K562 (cell line): Measurements from ENCODE around the gene DOK4. TPM values are rescaled to one million over a fixed set of nuclear protein-coding genes. Genes with fewer than 3 reads are reported as not detected.
A peak's percentile ranks its signal among the peaks of the same experiment; 100 is the strongest.

ENCODE experiments used
- ATAC-seq: fragments of 200-7000 bp; cut with Tn5 transposase; 3 replicates; pipeline ENCODE4 v1.9.1; 2020; ENCODE audit warnings: moderate library complexity
- BruUV-seq: library from RNA; stranded (reverse); fragments of 400-500 nt; replicated peaks from 2 replicates; lab custom pipeline; 2021; lab: Mats Ljungman, UMichigan
- CTCF ChIA-PET: fragments of 300-600 bp; formaldehyde crosslinking; extraction: SDS; loops from one replicate; lab custom pipeline; 2021; ENCODE audit warnings: low intra/inter-chr PET ratio; lab: Yijun Ruan, JAX
- POLR2A ChIA-PET: fragments of 300-600, 350-650 bp; sonication (Branson Sonifier 250); formaldehyde crosslinking; extraction: SDS; loops from one replicate; lab custom pipeline; 2021; ENCODE audit warnings: antibody characterized with exemption, inconsistent platforms; lab: Yijun Ruan, JAX
- DNase-seq, 4 experiments: peaks; one replicate each; pipeline versions ENCODE4 v3.0.0 to v3.0.0-alpha.2; 2011 to 2018; ENCODE audit warnings: low spot score in 3 of 4, mixed read lengths in 3 of 4; ENCODE audit errors: extremely low read depth in 1 of 4
- FAIRE-seq: peaks from 2 replicates; lab custom pipeline; 2011; peaks lifted over from hg19 to GRCh38; lab: Jason Lieb, UNC
- H2AFZ ChIP-seq: 2 replicates; pipeline ENCODE4 v1.6.0; 2011; ENCODE audit warnings: low read depth, low read length, control low read depth, inconsistent platforms
- H3K27ac ChIP-seq: fragments of 200-600 bp; 3 replicates; pipeline ENCODE4 v1.8.0; 2011; ENCODE audit warnings: low read depth, mild to moderate bottlenecking, control low read depth, inconsistent platforms, low read length, moderate library complexity, mixed read lengths; ENCODE audit errors: extremely low read depth
- H3K27me3 ChIP-seq, 2 experiments: fragments of 300-600 bp in 1 of 2; 2 replicates in 1 of 2; 3 replicates in 1 of 2; pipeline versions ENCODE4 v1.6.0 to v1.8.0; 2011; ENCODE audit warnings: inconsistent platforms in 2 of 2, low read length in 2 of 2, mild to moderate bottlenecking in 1 of 2, mixed read lengths in 1 of 2, moderate library complexity in 1 of 2; ENCODE audit not compliant: control insufficient read depth in 2 of 2, insufficient read depth in 2 of 2
- H3K36me3 ChIP-seq: fragments of 300-600 bp; 3 replicates; pipeline ENCODE4 v1.8.0; 2011; ENCODE audit warnings: mild to moderate bottlenecking, low read length, inconsistent platforms; ENCODE audit not compliant: control insufficient read depth, insufficient read depth
- H3K4me1 ChIP-seq, 2 experiments: fragments of 200-600 bp in 1 of 2; replicated peaks in 1 of 2; 2 replicates in 1 of 2; 3 replicates in 1 of 2; pipeline versions ENCODE4 v1.5.1 to v1.8.0; 2011; ENCODE audit warnings: inconsistent platforms in 2 of 2, low read length in 2 of 2, mild to moderate bottlenecking in 1 of 2, mixed read lengths in 1 of 2, moderate library complexity in 1 of 2; ENCODE audit not compliant: control insufficient read depth in 2 of 2, insufficient read depth in 2 of 2
- H3K4me2 ChIP-seq: 2 replicates; pipeline ENCODE4 v1.6.1; 2011; ENCODE audit warnings: low read length, control low read depth, inconsistent platforms, mixed read lengths; ENCODE audit not compliant: insufficient read depth
- H3K4me3 ChIP-seq: fragments of 200-600 bp; sonication (generic), shearing (Covaris generic); 2 replicates; pipeline ENCODE4 v1.5.1; 2016; ENCODE audit warnings: control low read depth, inconsistent platforms
- H3K79me2 ChIP-seq: fragments of 200-600 bp; 3 replicates; pipeline ENCODE4 v1.8.0; 2011; ENCODE audit warnings: low read length, inconsistent platforms; ENCODE audit not compliant: control insufficient read depth, insufficient read depth
- H3K9ac ChIP-seq, 2 experiments: 2 replicates each; pipeline versions ENCODE4 v1.6.0 to v1.6.1; 2011; ENCODE audit warnings: low read depth in 2 of 2, low read length in 2 of 2, control low read depth in 1 of 2, inconsistent platforms in 1 of 2, mild to moderate bottlenecking in 1 of 2, mixed read lengths in 1 of 2; ENCODE audit not compliant: insufficient read depth in 1 of 2
- H3K9me1 ChIP-seq: one replicate; pipeline ENCODE4 v1.6.0; 2011; ENCODE audit warnings: inconsistent platforms, mild to moderate bottlenecking, low read length, moderate library complexity; ENCODE audit not compliant: control insufficient read depth, insufficient read depth
- H3K9me3 ChIP-seq: replicated peaks from 2 replicates; pipeline ENCODE4 v1.5.1; 2011; ENCODE audit warnings: low read depth, low read length, inconsistent platforms; ENCODE audit not compliant: control insufficient read depth, insufficient read depth
- H4K20me1 ChIP-seq: replicated peaks from 2 replicates; pipeline ENCODE4 v1.6.1; 2011; ENCODE audit warnings: low read length, inconsistent platforms, mixed read lengths; ENCODE audit not compliant: control insufficient read depth, insufficient read depth
- CTBP1 ChIP-seq: fragments of 450-650 bp; IDR thresholded peaks from 2 replicates; pipeline ENCODE4 v1.6.1; 2016; ENCODE audit warnings: borderline replicate concordance
- EGR1 ChIP-seq: fragments of 450-650 bp; conservative IDR thresholded peaks from 2 replicates; pipeline ENCODE4 v1.6.1; 2017; ENCODE audit warnings: mild to moderate bottlenecking
- EHMT2 ChIP-seq: fragments of 450-650 bp; IDR thresholded peaks from 2 replicates; pipeline ENCODE4 v1.6.1; 2018; ENCODE audit warnings: antibody characterized with exemption
- SIN3A ChIP-seq, 2 experiments: fragments of 150-350 bp in 1 of 2; IDR thresholded peaks; 2 replicates each; pipeline ENCODE4 v1.6.1; 2011 to 2016; ENCODE audit warnings: borderline replicate concordance in 2 of 2, low read depth in 2 of 2, low read length in 2 of 2, mild to moderate bottlenecking in 2 of 2, moderate library complexity in 2 of 2; ENCODE audit not compliant: control insufficient read depth in 1 of 2
- SIX5 ChIP-seq, 2 experiments: IDR thresholded peaks; 2 replicates each; pipeline ENCODE4 v1.6.1; 2011; ENCODE audit warnings: low read length in 2 of 2, borderline replicate concordance in 1 of 2, low read depth in 1 of 2, mild to moderate bottlenecking in 1 of 2, moderate library complexity in 1 of 2; ENCODE audit not compliant: insufficient read depth in 1 of 2
- TARDBP ChIP-seq: fragments of 450-650 bp; IDR thresholded peaks from 2 replicates; pipeline ENCODE4 v1.6.1; 2016
- TBP ChIP-seq: optimal IDR thresholded peaks from 2 replicates; pipeline ENCODE3; 2011; ENCODE audit warnings: low read depth, low read length, improper control_type of control experiment
- THRAP3 ChIP-seq: fragments of 450-650 bp; IDR thresholded peaks from 2 replicates; pipeline ENCODE4 v1.6.1; 2016; ENCODE audit warnings: mild to moderate bottlenecking, inconsistent platforms, borderline replicate concordance
- TOE1 ChIP-seq, 2 experiments: fragments of 450-650 bp in 1 of 2; sonication (generic) in 1 of 2; formaldehyde crosslinking in 1 of 2; IDR thresholded peaks; 2 replicates each; pipeline versions ENCODE4 v1.7.1 to v1.8.0; 2016 to 2022; ENCODE audit warnings: borderline replicate concordance in 2 of 2, mild to moderate bottlenecking in 2 of 2, antibody characterized with exemption in 1 of 2, inconsistent platforms in 1 of 2, low read depth in 1 of 2, missing genetic modification reagents in 1 of 2, moderate library complexity in 1 of 2
- ZFPM2 ChIP-seq: fragments of 250-450 bp; sonication (Bioruptor Pico); IDR thresholded peaks from 2 replicates; pipeline ENCODE4 v1.5.1; 2022; ENCODE audit warnings: mild to moderate bottlenecking
- ZNF507 ChIP-seq: conservative IDR thresholded peaks from 2 replicates; pipeline ENCODE4 v1.6.1; 2017; ENCODE audit warnings: missing genetic modification characterization, missing compliant biosample characterization
- ZSCAN32 ChIP-seq: fragments of 450-650 bp; formaldehyde crosslinking; IDR thresholded peaks from 2 replicates; pipeline ENCODE4 v1.4.0; 2020; ENCODE audit warnings: mild to moderate bottlenecking, moderate library complexity
- WGBS: fragments of 100-300 bp; shearing (Covaris generic); methylation state at CpG from one replicate; pipeline ENCODE4 v1.1.6; 2016; ENCODE audit warnings: low coverage, mixed read lengths; ENCODE audit not compliant: insufficient coverage; ENCODE audit errors: missing lambda C conversion rate; 5-methylcytosine and 5-hydroxymethylcytosine counted together
- in situ Hi-C: fragments of 300-500 bp; cut with MboI; formaldehyde crosslinking; loops from 4 replicates; pipeline ENCODE4 v1.15.0; 2018; ENCODE audit warnings: inconsistent platforms, mixed read lengths
- intact Hi-C: fragments of 100-400 bp; cut with micrococcal nuclease; formaldehyde crosslinking; loops from 2 replicates; pipeline ENCODE4 v1.14.2; 2022
- polyA plus RNA-seq, 8 experiments: library from polyadenylated mRNA; depleted of rRNA in 4 of 8; stranded (reverse) in 5 of 8; unstranded in 3 of 8; fragments of >200 nt; fragmentation: Nextera tagmentation in 2 of 8; fragmentation: Illumina TruSeq in 1 of 8; extraction: Ambion mirVana in 2 of 8; extraction: Trizol in 1 of 8; gene quantifications; 2 replicates each; pipeline versions ENCODE4 v1.2.1 to v1.2.3, GENCODE V29; 2011 to 2014; ENCODE audit warnings: inconsistent platforms in 1 of 8, missing spikeins in 1 of 8
- total RNA-seq, 7 experiments: library from RNA; depleted of rRNA in 6 of 7; stranded (reverse); fragments of >200 nt in 6 of 7; fragmentation: Illumina TruSeq in 2 of 7; extraction: Trizol in 2 of 7; gene quantifications; 2 replicates each; pipeline versions ENCODE4 v1.2.1 to v1.2.3, GENCODE V29; 2011 to 2021; ENCODE audit warnings: low replicate concordance in 1 of 7
- TF ChIP-seq, protein P1 (sequence below): fragments of 450-650 bp; IDR thresholded peaks from 2 replicates; pipeline ENCODE4 v1.6.1; 2018; ENCODE audit warnings: mild to moderate bottlenecking, low read depth; ENCODE audit not compliant: partially characterized antibody
- TF ChIP-seq, protein P2 (sequence below): sonication (generic); formaldehyde crosslinking; IDR thresholded peaks from 2 replicates; pipeline ENCODE4 v1.8.0; 2022; ENCODE audit warnings: mild to moderate bottlenecking, missing genetic modification reagents

Gene DOK4
- total and polyA plus RNA-seq, 9 of the 15 experiments (the other 6 are each of a cell fraction or from before 2014, with no cell fraction given), result 0.10 to 14.4 (median 8.3) TPM

DNA sequence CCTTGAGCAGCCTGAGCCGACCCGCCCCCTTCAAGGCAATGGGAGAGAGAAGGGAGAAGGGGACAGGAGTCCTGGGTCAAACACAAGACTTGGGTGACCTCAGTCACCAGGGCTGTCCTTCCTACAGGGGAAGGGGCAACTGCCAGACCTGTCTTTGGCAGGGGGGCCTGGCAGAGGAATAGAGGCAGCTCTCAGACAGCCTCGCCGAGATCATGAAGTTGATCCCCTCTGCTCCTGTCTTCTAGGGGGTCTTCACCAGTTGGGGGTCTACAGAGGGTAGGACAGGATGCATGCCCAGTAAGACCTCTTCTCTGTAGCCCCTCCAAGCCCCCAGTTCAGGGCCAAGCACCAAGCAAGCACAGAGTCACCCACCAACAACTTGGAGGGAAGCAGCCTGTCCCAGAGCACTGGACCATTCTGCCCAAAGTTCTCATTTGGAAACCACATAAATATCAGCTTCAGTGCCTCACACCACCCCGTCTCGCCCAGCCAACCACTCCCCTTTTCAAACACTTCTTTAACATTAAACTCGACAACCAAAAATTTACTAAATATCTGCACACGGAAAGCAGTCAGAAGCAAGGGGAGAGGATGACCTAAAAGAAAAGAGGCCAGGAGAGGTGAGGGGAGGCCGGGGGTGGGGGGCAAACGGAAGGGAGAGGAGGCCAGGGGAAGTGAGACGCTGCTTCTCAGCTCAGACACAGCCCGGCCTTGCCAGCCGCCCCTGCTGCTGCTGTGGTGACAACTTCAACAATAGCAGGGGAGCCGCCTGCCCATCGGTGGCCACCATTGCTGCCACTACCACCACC is 7.7 kb downstream of the DOK4 start:
- Histone ChIP-seq H3K27me3 (no peaks in the 10 kb centered on the region), H3K9me3 (no peaks in the 10 kb centered on the region), H3K36me3 (0 out of 3 replicates have a peak, but pooled peaks cover 7% of the 10 kb centered on the region), H3K4me1 (peaks cover 21 to 51% of the 10 kb centered on the region in 2 experiments), H2AFZ (no peak overlapping the region), H3K9ac (peak overlapping the region in 1 of 2 experiments; percentile 17; a peak in 1 of 4 replicates), H3K4me3 (no peak overlapping the region), H4K20me1 (no peaks in the 10 kb centered on the region), H3K27ac (no peak overlapping the region), H3K79me2 (no peaks in the 10 kb centered on the region)
- ATAC-seq, result no peak
- FAIRE-seq, result no peak
- intact Hi-C loops, result no loop called here
- in situ Hi-C loops, result loop anchor here (5.0 kb wide), 1 partner anchor 39 kb away; no protein-coding TSS in a partner anchor
- DNase-seq, result no peak
- 71% methylated on average over 10 of the region's 15 CpGs for WGBS
- POLR2A ChIA-PET, result no interaction called here
- BruUV-seq, result no TSS peak
- TF ChIP-seq TBP (no peak), ZSCAN32 (CRISPR knock-in tag) (no peak), SIN3A (IDR thresholded peaks at IDR 0.05; ENCODE audit: borderline replicate concordance in 2 of 2, control insufficient read depth in 1 of 2, low read depth in 2 of 2, low read length in 2 of 2) (no peak), CTBP1 (no peak), SIX5 (IDR thresholded peaks at IDR 0.05; ENCODE audit: borderline replicate concordance in 1 of 2, insufficient read depth in 1 of 2, low read depth in 1 of 2, low read length in 2 of 2) (no peak), TARDBP (no peak), ZNF507 (tag) (no peak), EGR1 (no peak), THRAP3 (no peak), ZFPM2 (CRISPR knock-in tag) (no peak), TOE1 (IDR thresholded peaks at IDR 0.05; ENCODE audit: borderline replicate concordance) (no peak), TOE1 (CRISPR knock-in tag; IDR thresholded peaks at IDR 0.05; ENCODE audit: borderline replicate concordance, low read depth) (no peak), EHMT2 (no peak)
- TF ChIP-seq, protein P1, sequence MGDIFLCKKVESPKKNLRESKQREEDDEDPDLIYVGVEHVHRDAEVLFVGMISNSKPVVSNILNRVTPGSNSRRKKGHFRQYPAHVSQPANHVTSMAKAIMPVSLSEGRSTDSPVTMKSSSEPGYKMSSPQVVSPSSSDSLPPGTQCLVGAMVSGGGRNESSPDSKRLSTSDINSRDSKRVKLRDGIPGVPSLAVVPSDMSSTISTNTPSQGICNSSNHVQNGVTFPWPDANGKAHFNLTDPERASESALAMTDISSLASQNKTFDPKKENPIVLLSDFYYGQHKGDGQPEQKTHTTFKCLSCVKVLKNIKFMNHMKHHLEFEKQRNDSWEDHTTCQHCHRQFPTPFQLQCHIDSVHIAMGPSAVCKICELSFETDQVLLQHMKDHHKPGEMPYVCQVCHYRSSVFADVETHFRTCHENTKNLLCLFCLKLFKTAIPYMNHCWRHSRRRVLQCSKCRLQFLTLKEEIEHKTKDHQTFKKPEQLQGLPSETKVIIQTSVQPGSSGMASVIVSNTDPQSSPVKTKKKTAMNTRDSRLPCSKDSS, result no peak
- TF ChIP-seq, protein P2, sequence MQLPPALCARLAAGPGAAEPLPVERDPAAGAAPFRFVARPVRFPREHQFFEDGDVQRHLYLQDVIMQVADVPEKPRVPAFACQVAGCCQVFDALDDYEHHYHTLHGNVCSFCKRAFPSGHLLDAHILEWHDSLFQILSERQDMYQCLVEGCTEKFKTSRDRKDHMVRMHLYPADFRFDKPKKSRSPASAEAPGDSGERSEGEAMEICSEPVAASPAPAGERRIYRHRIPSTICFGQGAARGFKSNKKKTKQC (CRISPR knock-in tag), result no peak
- TF ChIP-seq, all 486 proteins: peak for 0
- H3K4me2 ChIP-seq, result no peak overlapping the region
- CTCF ChIA-PET, result no interaction called here
- no peaks in the 10 kb centered on the region for H3K9me1 ChIP-seq
